ENCODE measurements around the gene PARS2. TPM values are rescaled to one million over a fixed set of nuclear protein-coding genes. Genes with fewer than 3 reads are reported as not detected.

PARS2 gene
- polyA plus RNA-seq, 1 donor from 2014 or later = 1.9 TPM

DNA sequence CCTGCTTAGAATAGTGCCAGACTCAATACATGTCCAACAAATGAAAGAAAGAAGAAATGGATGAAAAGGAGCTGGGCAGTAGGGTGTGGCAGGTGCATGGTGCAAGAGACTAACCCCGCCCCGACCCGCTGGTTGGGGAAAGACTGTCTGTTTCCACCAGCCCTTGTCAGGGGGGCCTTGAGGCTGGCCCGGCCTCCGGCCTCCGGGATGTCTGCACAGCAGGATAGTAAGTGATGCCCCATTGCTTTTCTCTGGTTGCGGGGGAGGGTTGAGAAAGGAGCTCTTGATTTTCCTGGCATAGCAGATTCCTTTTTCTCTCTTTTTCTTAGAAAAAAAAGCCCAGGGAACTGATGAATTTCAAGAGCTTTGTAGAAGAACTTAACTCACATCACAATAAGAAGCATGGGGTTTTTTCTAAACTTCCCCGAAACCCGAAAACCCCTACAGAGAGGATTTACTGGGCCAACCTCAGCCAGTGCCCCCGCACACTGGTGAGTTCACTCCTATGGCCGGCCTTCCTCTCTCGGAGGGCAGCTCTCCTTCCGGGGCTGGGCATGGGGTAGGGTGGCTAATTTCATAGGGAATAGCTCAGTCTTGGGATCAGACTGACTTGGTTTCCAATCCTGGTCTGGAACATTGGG lies 49.3 kb upstream of the PARS2 start:
- Histone ChIP-seq H3K4me3 (ENCODE audit: low read length) (no peak overlapping the region), H3K79me2 (replicated peaks; ENCODE audit: insufficient read depth, low read length) (no peaks in the 10 kb centered on the region), H3K9ac (ENCODE audit: low read length) (no peak overlapping the region), H2AFZ (ENCODE audit: low read depth, low read length) (no peak overlapping the region), H4K20me1 (ENCODE audit: insufficient read depth) (no peaks in the 10 kb centered on the region), H3K9me3 (ENCODE audit: low read length) (no peaks in the 10 kb centered on the region), H3K27me3 (ENCODE audit: insufficient read depth, low read depth, low read length) (no peaks in the 10 kb centered on the region), H3K27ac (ENCODE audit: low read length) (no peak overlapping the region), H3F3A (ENCODE audit: insufficient read depth, low read length, poor library complexity, severe bottlenecking) (no peaks in the 10 kb centered on the region), H3K36me3 (ENCODE audit: insufficient read depth, low read length) (no peaks in the 10 kb centered on the region), H3K4me2 (ENCODE audit: low read length) (no peak overlapping the region), H3K9me2 (ENCODE audit: insufficient read depth, low read length) (no peaks in the 10 kb centered on the region)
- TF ChIP-seq MXI1 (conservative IDR thresholded peaks at IDR 0.05; ENCODE audit: poor library complexity, severe bottlenecking) (no peak), POLR2AphosphoS5 (IDR thresholded peaks at IDR 0.05) (no peak), EP300 (conservative IDR thresholded peaks at IDR 0.05; ENCODE audit: poor library complexity, severe bottlenecking) (no peak), TAF1 (IDR thresholded peaks at IDR 0.05; ENCODE audit: low read depth) (no peak), SMC3 (conservative IDR thresholded peaks at IDR 0.05; ENCODE audit: poor library complexity) (no peak), RAD21 (conservative IDR thresholded peaks at IDR 0.05) (no peak), EZH2 (IDR thresholded peaks at IDR 0.05; ENCODE audit: borderline replicate concordance, insufficient read depth, low read length, poor library complexity, severe bottlenecking) (no peak)
- TF ChIP-seq, protein P1, sequence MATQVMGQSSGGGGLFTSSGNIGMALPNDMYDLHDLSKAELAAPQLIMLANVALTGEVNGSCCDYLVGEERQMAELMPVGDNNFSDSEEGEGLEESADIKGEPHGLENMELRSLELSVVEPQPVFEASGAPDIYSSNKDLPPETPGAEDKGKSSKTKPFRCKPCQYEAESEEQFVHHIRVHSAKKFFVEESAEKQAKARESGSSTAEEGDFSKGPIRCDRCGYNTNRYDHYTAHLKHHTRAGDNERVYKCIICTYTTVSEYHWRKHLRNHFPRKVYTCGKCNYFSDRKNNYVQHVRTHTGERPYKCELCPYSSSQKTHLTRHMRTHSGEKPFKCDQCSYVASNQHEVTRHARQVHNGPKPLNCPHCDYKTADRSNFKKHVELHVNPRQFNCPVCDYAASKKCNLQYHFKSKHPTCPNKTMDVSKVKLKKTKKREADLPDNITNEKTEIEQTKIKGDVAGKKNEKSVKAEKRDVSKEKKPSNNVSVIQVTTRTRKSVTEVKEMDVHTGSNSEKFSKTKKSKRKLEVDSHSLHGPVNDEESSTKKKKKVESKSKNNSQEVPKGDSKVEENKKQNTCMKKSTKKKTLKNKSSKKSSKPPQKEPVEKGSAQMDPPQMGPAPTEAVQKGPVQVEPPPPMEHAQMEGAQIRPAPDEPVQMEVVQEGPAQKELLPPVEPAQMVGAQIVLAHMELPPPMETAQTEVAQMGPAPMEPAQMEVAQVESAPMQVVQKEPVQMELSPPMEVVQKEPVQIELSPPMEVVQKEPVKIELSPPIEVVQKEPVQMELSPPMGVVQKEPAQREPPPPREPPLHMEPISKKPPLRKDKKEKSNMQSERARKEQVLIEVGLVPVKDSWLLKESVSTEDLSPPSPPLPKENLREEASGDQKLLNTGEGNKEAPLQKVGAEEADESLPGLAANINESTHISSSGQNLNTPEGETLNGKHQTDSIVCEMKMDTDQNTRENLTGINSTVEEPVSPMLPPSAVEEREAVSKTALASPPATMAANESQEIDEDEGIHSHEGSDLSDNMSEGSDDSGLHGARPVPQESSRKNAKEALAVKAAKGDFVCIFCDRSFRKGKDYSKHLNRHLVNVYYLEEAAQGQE (IDR thresholded peaks at IDR 0.05; ENCODE audit: borderline replicate concordance) = no peak

DNA sequence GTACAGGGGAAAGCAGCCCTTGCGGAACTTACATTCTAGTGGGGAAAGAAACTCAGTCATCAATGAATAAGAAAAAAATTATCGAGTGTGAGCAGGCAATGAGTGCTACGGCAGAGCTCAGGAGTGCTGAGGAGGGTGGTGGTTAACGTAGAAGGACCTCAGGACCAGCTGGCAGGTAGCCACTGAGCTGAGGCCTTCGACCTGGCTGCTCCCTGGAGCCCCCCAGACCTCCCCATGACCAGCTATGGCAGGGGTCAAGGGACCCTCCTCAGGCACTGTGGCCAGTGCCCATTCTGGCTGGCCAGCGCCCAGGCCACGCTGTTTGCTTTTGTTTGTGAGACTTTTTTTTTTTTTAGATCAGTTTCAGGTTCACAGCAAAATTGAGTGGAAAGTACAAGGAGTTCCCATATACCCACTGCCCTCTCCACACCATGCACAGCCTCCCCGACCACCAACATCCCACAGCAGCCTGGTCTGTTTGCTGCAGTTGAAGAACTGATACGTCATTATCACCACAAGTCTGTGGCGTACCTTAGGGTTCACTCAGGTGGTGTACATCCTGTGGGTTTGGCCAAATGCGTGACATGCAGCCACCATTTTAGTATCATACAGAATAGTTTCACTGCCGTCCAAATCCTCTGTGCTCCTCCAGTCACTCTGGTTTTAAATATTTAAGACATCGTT lies 48.6 kb upstream of the PARS2 start:
- H2AFZ ChIP-seq (ENCODE audit: low read depth, low read length) = no peak overlapping the region

More for the DNA sequence above, 48.6 kb upstream of the PARS2 start:
- no peaks in the 10 kb centered on the region for H3F3A ChIP-seq (ENCODE audit: insufficient read depth, low read length, poor library complexity, severe bottlenecking)
- no peak overlapping the region for H3K4me3 ChIP-seq (ENCODE audit: low read length)
- H3K9me2 ChIP-seq (ENCODE audit: insufficient read depth, low read length) = no peaks in the 10 kb centered on the region
- no peak overlapping the region for H3K9ac ChIP-seq (ENCODE audit: low read length)
- TF ChIP-seq SMC3 (conservative IDR thresholded peaks at IDR 0.05; ENCODE audit: poor library complexity) (no peak), EZH2 (IDR thresholded peaks at IDR 0.05; ENCODE audit: borderline replicate concordance, insufficient read depth, low read length, poor library complexity, severe bottlenecking) (no peak), TAF1 (IDR thresholded peaks at IDR 0.05; ENCODE audit: low read depth) (no peak), RAD21 (conservative IDR thresholded peaks at IDR 0.05) (no peak), POLR2AphosphoS5 (IDR thresholded peaks at IDR 0.05) (no peak), EP300 (conservative IDR thresholded peaks at IDR 0.05; ENCODE audit: poor library complexity, severe bottlenecking) (no peak), MXI1 (conservative IDR thresholded peaks at IDR 0.05; ENCODE audit: poor library complexity, severe bottlenecking) (no peak)
- TF ChIP-seq, protein P2, sequence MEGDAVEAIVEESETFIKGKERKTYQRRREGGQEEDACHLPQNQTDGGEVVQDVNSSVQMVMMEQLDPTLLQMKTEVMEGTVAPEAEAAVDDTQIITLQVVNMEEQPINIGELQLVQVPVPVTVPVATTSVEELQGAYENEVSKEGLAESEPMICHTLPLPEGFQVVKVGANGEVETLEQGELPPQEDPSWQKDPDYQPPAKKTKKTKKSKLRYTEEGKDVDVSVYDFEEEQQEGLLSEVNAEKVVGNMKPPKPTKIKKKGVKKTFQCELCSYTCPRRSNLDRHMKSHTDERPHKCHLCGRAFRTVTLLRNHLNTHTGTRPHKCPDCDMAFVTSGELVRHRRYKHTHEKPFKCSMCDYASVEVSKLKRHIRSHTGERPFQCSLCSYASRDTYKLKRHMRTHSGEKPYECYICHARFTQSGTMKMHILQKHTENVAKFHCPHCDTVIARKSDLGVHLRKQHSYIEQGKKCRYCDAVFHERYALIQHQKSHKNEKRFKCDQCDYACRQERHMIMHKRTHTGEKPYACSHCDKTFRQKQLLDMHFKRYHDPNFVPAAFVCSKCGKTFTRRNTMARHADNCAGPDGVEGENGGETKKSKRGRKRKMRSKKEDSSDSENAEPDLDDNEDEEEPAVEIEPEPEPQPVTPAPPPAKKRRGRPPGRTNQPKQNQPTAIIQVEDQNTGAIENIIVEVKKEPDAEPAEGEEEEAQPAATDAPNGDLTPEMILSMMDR (IDR thresholded peaks at IDR 0.05; ENCODE audit: poor library complexity, severe bottlenecking) = no peak
- TF ChIP-seq, protein P1 (IDR thresholded peaks at IDR 0.05; ENCODE audit: borderline replicate concordance) = no peak
- no peaks in the 10 kb centered on the region for H3K9me3 ChIP-seq (ENCODE audit: low read length)
- H3K27ac ChIP-seq (ENCODE audit: low read length) = no peak overlapping the region
- no peaks in the 10 kb centered on the region for H3K79me2 ChIP-seq (replicated peaks; ENCODE audit: insufficient read depth, low read length)
- H3K4me2 ChIP-seq (ENCODE audit: low read length) = no peak overlapping the region
- no peaks in the 10 kb centered on the region for H3K36me3 ChIP-seq (ENCODE audit: insufficient read depth, low read length)
- H3K27me3 ChIP-seq (ENCODE audit: insufficient read depth, low read depth, low read length) = no peaks in the 10 kb centered on the region
- no peaks in the 10 kb centered on the region for H4K20me1 ChIP-seq (ENCODE audit: insufficient read depth)
